ENCODE measurements around the gene EPOP. TPM values are rescaled to one million over a fixed set of nuclear protein-coding genes. Genes with fewer than 3 reads are reported as not detected.

EPOP gene
- total RNA-seq, 4 donors from 2014 or later: 1.3 to 5.7 (median 4.6) TPM

GRCh38 chr17:38659415-38659814 lies 15.3 kb downstream of the EPOP start:
- Histone ChIP-seq H3K36me3 (no peaks in the 10 kb centered on the region), H3K4me1 (peaks cover 0 to 9% (median 0%) of the 10 kb centered on the region in 4 donors), H3K27ac (no peak overlapping the region), H3K27me3 (peaks cover 0 to 55% of the 10 kb centered on the region in 2 donors), H3K4me3 (no peak overlapping the region), H3K9me3 (no peaks in the 10 kb centered on the region)
- 86% methylated on average over 7 of the region's 7 CpGs for WGBS, 2 donors
- no peak for DNase-seq (ENCODE audit: low spot score in 2 of 2)
- TF ChIP-seq CTCF (IDR thresholded peaks at IDR 0.05): no peak
- TF ChIP-seq POLR2A (IDR thresholded peaks at IDR 0.05): no peak
- no peak for TF ChIP-seq EP300 (IDR thresholded peaks at IDR 0.05)

GRCh38 chr17:38658741-38659345 lies 15.9 kb downstream of the EPOP start:
- Histone ChIP-seq H3K4me3 (no peak overlapping the region), H3K4me1 (peaks cover 0 to 14% (median 0%) of the 10 kb centered on the region in 4 donors), H3K36me3 (no peaks in the 10 kb centered on the region), H3K27ac (no peak overlapping the region), H3K9me3 (no peaks in the 10 kb centered on the region), H3K27me3 (peaks cover 0 to 55% of the 10 kb centered on the region in 2 donors)
- no peak for TF ChIP-seq POLR2A (IDR thresholded peaks at IDR 0.05)
- no peak for TF ChIP-seq EP300 (IDR thresholded peaks at IDR 0.05)
- TF ChIP-seq CTCF (IDR thresholded peaks at IDR 0.05): no peak
- WGBS, 2 donors: 27 to 37% methylated on average over 13 of the region's 13 CpGs
- no peak for DNase-seq (ENCODE audit: low spot score in 2 of 2)

- H3K36me3 ChIP-seq: no peaks in the 10 kb centered on the region
- H3K27ac ChIP-seq: no peak overlapping the region
- no peak for DNase-seq (ENCODE audit: low spot score in 2 of 2)
- WGBS, 2 donors: 78 to 83% methylated on average over 15 of the region's 15 CpGs
- H3K9me3 ChIP-seq: no peaks in the 10 kb centered on the region
- TF ChIP-seq EP300 (IDR thresholded peaks at IDR 0.05) (no peak), CTCF (IDR thresholded peaks at IDR 0.05) (no peak), POLR2A (IDR thresholded peaks at IDR 0.05) (no peak)
- H3K27me3 ChIP-seq: peaks cover 0 to 59% of the 10 kb centered on the region in 2 donors
- peaks cover 0 to 14% (median 0%) of the 10 kb centered on the region in 4 donors for H3K4me1 ChIP-seq
- no peak overlapping the region for H3K4me3 ChIP-seq
These were observed 16.7 kb downstream of the EPOP start for GRCh38 chr17:38657824-38658740.

- no peaks in the 10 kb centered on the region for H3K9me3 ChIP-seq
- H3K4me3 ChIP-seq: no peak overlapping the region
- no peak for DNase-seq (ENCODE audit: low spot score in 2 of 2)
- TF ChIP-seq EP300 (IDR thresholded peaks at IDR 0.05) (no peak), CTCF (IDR thresholded peaks at IDR 0.05) (no peak), POLR2A (IDR thresholded peaks at IDR 0.05) (no peak)
- H3K36me3 ChIP-seq: no peaks in the 10 kb centered on the region
- H3K27ac ChIP-seq: no peak overlapping the region
- WGBS, 2 donors: 41 to 60% methylated on average over 27 of the region's 27 CpGs
- peaks cover 0 to 14% (median 0%) of the 10 kb centered on the region in 4 donors for H3K4me1 ChIP-seq
- H3K27me3 ChIP-seq: peaks cover 0 to 59% of the 10 kb centered on the region in 2 donors
These were observed 17.6 kb downstream of the EPOP start for GRCh38 chr17:38656959-38657823.
